ENCODE measurements around the gene GPNMB. TPM values are rescaled to one million over a fixed set of nuclear protein-coding genes. Genes with fewer than 3 reads are reported as not detected.

Gene GPNMB
- polyA plus RNA-seq, 3 donors = 1.3 to 3.0 (median 1.5) TPM

DNA sequence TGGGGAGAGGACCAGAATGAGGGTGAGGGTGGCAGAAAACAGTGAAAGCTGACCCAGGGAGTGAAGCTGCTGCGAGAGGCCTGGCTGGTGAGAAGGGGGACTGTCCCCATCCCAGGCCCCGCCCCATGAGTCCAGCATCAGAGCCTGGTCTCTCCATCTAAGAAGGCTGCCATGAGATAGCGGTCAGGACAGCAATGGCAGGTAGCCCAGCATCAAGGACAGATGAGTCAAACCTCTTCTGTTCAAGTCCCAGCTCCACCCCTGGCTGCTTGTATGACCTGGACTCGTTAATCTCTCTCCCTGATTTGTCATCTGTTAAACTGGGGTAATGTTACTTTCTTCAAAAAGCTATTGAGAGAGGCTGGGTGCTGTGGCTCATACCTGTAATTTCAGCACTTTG is 22.2 kb downstream of the GPNMB start:
- no peaks in the 10 kb centered on the region for H3K36me3 ChIP-seq (replicated peaks in 1 of 2; ENCODE audit: control insufficient read depth in 1 of 2, insufficient read depth in 2 of 2, low read length in 2 of 2)
- H3K9ac ChIP-seq (ENCODE audit: insufficient read depth, low read length, poor library complexity, severe bottlenecking) = no peak overlapping the region
- Mint-ChIP-seq H3K4me1 (peaks cover 5% of the 10 kb centered on the region), H3K4me3 (no peak overlapping the region), H3K27ac (no peak overlapping the region), H3K27me3 (ENCODE audit: low read depth in 3 of 3) (peaks cover 3 to 7% (median 5%) of the 10 kb centered on the region in 3 donors), H3K9me3 (peaks cover 0 to 2% (median 0%) of the 10 kb centered on the region in 7 donors), H3K36me3 (no peaks in the 10 kb centered on the region)
- H3K4me1 ChIP-seq (ENCODE audit: control insufficient read depth in 1 of 2, insufficient read depth in 2 of 2, low read length in 2 of 2) = peaks cover 2 to 5% of the 10 kb centered on the region in 2 donors
- no peak overlapping the region for H3K4me3 ChIP-seq (replicated peaks in 1 of 3; ENCODE audit: low read depth in 2 of 3, low read length in 3 of 3)
- H3K79me2 ChIP-seq (ENCODE audit: insufficient read depth, low read length) = no peaks in the 10 kb centered on the region
- no peak overlapping the region for H3K4me2 ChIP-seq (replicated peaks; ENCODE audit: extremely low read depth, low read length, poor library complexity, severe bottlenecking)
- no peaks in the 10 kb centered on the region for H3K27me3 ChIP-seq (ENCODE audit: control insufficient read depth in 2 of 2, insufficient read depth in 2 of 2, low read length in 2 of 2)
- H3K27ac ChIP-seq (ENCODE audit: low read depth in 1 of 2, low read length in 2 of 2) = no peak overlapping the region
- H2AFZ ChIP-seq (ENCODE audit: insufficient read depth, low read depth, low read length, poor library complexity, severe bottlenecking) = no peak overlapping the region
- TF ChIP-seq, protein P1, sequence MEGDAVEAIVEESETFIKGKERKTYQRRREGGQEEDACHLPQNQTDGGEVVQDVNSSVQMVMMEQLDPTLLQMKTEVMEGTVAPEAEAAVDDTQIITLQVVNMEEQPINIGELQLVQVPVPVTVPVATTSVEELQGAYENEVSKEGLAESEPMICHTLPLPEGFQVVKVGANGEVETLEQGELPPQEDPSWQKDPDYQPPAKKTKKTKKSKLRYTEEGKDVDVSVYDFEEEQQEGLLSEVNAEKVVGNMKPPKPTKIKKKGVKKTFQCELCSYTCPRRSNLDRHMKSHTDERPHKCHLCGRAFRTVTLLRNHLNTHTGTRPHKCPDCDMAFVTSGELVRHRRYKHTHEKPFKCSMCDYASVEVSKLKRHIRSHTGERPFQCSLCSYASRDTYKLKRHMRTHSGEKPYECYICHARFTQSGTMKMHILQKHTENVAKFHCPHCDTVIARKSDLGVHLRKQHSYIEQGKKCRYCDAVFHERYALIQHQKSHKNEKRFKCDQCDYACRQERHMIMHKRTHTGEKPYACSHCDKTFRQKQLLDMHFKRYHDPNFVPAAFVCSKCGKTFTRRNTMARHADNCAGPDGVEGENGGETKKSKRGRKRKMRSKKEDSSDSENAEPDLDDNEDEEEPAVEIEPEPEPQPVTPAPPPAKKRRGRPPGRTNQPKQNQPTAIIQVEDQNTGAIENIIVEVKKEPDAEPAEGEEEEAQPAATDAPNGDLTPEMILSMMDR (IDR thresholded peaks at IDR 0.05) = no peak
- 85% methylated on average over 3 of the region's 4 CpGs for WGBS (ENCODE audit: insufficient coverage)
- H3K9me3 ChIP-seq (replicated peaks in 1 of 2; ENCODE audit: control insufficient read depth in 1 of 2, insufficient read depth in 1 of 2, low read length in 2 of 2) = no peaks in the 10 kb centered on the region
- intact Hi-C loops (cut with micrococcal nuclease) = no loop called here
- DNase-seq = no peak
- no peaks in the 10 kb centered on the region for H4K20me1 ChIP-seq (ENCODE audit: insufficient read depth, low read length)

DNA sequence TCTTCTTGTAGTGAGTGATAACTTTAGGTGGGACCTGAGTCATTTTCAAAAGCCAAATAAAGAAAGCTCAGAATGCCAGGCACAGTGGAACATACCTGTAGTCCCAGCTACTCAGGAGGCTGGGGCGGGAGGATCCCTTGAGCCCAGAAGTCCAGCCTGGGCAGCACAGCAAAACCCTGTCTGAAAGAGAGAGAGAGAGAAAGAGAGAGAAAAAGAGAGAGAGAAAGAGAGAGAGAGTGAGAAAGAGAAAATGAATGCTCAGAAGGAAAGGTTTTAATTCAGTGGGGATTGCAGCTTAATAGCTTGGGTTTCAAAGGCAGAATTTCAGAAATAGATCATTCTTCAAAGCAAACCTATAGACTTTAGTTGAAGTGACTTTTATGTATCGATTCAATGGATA is 25.7 kb downstream of the GPNMB start:
- no peak overlapping the region for H3K4me3 ChIP-seq (replicated peaks in 1 of 3; ENCODE audit: low read depth in 2 of 3, low read length in 3 of 3)
- Mint-ChIP-seq H3K4me1 (peaks cover 5% of the 10 kb centered on the region), H3K36me3 (no peaks in the 10 kb centered on the region), H3K4me3 (no peak overlapping the region), H3K9me3 (peaks cover 0 to 2% (median 0%) of the 10 kb centered on the region in 7 donors), H3K27me3 (ENCODE audit: low read depth in 3 of 3) (peaks cover 3 to 7% (median 5%) of the 10 kb centered on the region in 3 donors), H3K27ac (no peak overlapping the region)
- WGBS (ENCODE audit: insufficient coverage) = 100% methylated on average over 1 of the region's 2 CpGs
- DNase-seq = no peak
- peaks cover 2 to 5% of the 10 kb centered on the region in 2 donors for H3K4me1 ChIP-seq (ENCODE audit: control insufficient read depth in 1 of 2, insufficient read depth in 2 of 2, low read length in 2 of 2)
- H4K20me1 ChIP-seq (ENCODE audit: insufficient read depth, low read length) = no peaks in the 10 kb centered on the region
- no peaks in the 10 kb centered on the region for H3K27me3 ChIP-seq (ENCODE audit: control insufficient read depth in 2 of 2, insufficient read depth in 2 of 2, low read length in 2 of 2)
- H2AFZ ChIP-seq (ENCODE audit: insufficient read depth, low read depth, low read length, poor library complexity, severe bottlenecking) = no peak overlapping the region
- no peaks in the 10 kb centered on the region for H3K9me3 ChIP-seq (replicated peaks in 1 of 2; ENCODE audit: control insufficient read depth in 1 of 2, insufficient read depth in 1 of 2, low read length in 2 of 2)
- H3K36me3 ChIP-seq (replicated peaks in 1 of 2; ENCODE audit: control insufficient read depth in 1 of 2, insufficient read depth in 2 of 2, low read length in 2 of 2) = no peaks in the 10 kb centered on the region
- no peaks in the 10 kb centered on the region for H3K79me2 ChIP-seq (ENCODE audit: insufficient read depth, low read length)
- H3K4me2 ChIP-seq (replicated peaks; ENCODE audit: extremely low read depth, low read length, poor library complexity, severe bottlenecking) = no peak overlapping the region
- no peak overlapping the region for H3K9ac ChIP-seq (ENCODE audit: insufficient read depth, low read length, poor library complexity, severe bottlenecking)
- H3K27ac ChIP-seq (ENCODE audit: low read depth in 1 of 2, low read length in 2 of 2) = no peak overlapping the region
- intact Hi-C loops (cut with micrococcal nuclease) = loop anchor here in 1 of 2 donors (10.0 kb wide), 1 partner anchor 443 kb away; the partner anchor contains the start of gene STK31
- TF ChIP-seq, protein P1 (IDR thresholded peaks at IDR 0.05) = no peak
